Central memory CD4-positive, alpha-beta T cell (primary cell): ENCODE data around the gene TDRD7.
A peak's percentile ranks its signal among the peaks of the same experiment; 100 is the strongest.

Experiments
- DNase-seq: peaks from one replicate; pipeline ENCODE4 v3.0.0; 2022
- total RNA-seq, 3 experiments: gene quantifications; one replicate each; lab custom pipeline; 2026; lab: John Stamatoyannopoulos, UW

TDRD7 gene, protein sequence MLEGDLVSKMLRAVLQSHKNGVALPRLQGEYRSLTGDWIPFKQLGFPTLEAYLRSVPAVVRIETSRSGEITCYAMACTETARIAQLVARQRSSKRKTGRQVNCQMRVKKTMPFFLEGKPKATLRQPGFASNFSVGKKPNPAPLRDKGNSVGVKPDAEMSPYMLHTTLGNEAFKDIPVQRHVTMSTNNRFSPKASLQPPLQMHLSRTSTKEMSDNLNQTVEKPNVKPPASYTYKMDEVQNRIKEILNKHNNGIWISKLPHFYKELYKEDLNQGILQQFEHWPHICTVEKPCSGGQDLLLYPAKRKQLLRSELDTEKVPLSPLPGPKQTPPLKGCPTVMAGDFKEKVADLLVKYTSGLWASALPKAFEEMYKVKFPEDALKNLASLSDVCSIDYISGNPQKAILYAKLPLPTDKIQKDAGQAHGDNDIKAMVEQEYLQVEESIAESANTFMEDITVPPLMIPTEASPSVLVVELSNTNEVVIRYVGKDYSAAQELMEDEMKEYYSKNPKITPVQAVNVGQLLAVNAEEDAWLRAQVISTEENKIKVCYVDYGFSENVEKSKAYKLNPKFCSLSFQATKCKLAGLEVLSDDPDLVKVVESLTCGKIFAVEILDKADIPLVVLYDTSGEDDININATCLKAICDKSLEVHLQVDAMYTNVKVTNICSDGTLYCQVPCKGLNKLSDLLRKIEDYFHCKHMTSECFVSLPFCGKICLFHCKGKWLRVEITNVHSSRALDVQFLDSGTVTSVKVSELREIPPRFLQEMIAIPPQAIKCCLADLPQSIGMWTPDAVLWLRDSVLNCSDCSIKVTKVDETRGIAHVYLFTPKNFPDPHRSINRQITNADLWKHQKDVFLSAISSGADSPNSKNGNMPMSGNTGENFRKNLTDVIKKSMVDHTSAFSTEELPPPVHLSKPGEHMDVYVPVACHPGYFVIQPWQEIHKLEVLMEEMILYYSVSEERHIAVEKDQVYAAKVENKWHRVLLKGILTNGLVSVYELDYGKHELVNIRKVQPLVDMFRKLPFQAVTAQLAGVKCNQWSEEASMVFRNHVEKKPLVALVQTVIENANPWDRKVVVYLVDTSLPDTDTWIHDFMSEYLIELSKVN
- total RNA-seq = 10.8 to 33.0 (median 20.5) reads per million in 3 experiments

GRCh38 chr9:97411789-97412625 lies at the start of gene TDRD7:
Gene TDRD7, plus strand, starts transcription at chr9:97412096. Its CDS starts 16,370 bp downstream, at chr9:97428466.
- DNase-seq = peak; percentile 88

- no peak for DNase-seq
Observed at GRCh38 chr9:97362777-97363545, 48.9 kb upstream of the TDRD7 start.

DNA sequence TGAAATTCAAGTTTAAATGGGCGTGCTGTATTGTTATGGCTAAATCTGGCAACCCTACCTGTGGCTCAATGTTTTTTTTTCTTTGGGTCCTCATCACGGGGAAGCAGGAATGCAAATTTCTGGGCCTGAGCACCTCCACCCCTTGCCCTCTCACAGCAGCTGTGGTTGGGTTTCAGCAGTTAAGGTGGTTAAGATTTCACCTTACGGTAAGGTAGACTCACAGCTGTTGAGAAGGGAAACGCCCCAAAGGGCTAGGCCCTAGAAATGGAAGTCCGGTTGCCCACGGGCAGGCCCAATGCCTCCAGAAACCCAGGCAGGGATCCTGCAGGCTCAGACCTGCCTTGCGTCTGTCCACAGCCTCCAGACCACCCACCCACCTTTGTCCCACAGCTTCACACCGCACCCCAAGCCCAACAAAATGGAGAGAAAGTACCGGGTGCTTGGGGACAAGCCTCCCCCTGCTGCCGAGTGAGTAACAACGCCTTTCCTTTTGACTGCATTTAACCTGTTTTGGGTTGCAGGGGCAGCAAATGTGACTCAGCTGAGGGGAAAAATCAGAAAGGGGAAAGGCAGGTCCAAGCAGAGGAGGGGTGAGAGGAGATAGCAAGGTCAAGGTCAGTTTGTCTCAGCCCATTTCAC lies 48.1 kb upstream of the TDRD7 start:
- no peak for DNase-seq

DNA sequence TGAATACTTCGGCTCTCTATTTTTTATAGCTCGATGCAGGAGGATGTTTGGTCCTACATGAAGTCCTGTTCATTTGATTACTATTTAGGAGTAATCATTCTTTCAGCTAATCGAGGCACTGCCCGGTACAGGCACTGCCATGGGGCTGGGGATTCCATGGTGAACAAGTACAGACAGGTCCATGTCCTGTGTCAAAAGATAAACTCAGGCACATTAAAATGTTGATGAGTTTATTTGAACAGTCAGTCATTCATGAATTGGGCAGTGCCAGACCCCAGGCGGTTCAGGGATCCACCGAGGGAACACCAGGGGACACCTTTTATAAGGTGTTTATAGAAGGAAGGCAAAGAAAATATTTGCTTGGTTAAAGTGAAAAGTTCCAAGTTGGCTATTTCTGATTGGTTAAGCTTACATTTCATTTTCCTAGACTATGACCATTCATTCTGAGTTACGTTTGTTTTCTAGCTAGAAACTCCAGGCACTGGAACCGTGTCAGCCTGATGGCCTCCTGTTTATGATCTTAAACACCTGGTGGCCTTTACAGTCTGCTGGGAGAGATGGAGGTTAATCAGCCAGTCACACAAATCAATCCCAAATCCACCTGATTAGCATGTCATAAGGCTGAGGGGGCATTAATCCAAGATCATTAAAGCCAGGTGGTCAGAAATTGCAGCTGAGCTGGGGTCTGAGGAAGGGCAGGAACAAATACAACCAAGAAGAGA lies 47.0 kb upstream of the TDRD7 start:
- no peak for DNase-seq

- no peak for DNase-seq
Observed at GRCh38 chr9:97365634-97366033, 46.3 kb upstream of the TDRD7 start.

DNA sequence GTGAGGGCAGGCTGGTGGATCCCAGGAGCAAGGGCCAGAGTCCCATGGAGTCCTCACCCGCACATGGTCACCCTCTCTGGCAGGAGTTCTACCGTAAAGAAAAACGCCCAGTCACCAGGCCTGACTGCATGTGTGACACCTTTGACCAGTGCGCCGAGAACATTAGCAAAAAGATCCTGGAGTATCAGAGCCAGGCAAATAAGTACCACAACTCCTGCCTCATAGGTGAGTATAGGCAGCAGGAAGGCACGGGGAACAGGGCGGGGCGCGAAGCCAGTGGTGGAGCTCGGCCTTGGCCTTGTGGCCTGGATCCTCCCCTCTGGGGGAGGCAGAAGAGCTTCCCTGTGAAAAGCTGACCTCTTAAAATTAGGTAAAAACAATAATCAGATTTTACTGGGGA lies 45.4 kb upstream of the TDRD7 start:
- no peak for DNase-seq

DNA sequence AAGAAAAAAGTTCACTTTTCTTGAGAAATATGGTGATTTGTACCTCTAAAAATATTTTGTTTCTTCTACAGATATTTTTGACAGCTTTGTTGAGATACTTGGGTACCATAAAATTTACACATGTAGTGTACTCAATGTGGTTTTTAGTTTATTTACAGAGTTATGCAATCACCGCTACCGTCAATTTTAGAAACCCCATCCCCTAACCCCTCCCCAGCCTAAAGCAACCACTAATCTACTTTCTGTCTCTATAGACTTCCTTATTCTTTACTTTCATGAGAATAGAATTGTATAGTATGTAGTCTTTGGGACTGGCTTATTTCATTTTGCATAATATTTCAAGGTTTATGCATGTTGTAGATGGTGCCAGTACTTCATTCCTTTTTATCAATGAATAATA lies 45.0 kb upstream of the TDRD7 start:
- no peak for DNase-seq

GRCh38 chr9:97367729-97368128 lies 44.2 kb upstream of the TDRD7 start:
- no peak for DNase-seq

GRCh38 chr9:97368964-97369363 lies 42.9 kb upstream of the TDRD7 start:
- no peak for DNase-seq

GRCh38 chr9:97372580-97372979 lies 39.3 kb upstream of the TDRD7 start:
- DNase-seq = no peak

- DNase-seq = no peak
Observed at GRCh38 chr9:97373331-97373730, 38.6 kb upstream of the TDRD7 start.

- no peak for DNase-seq
Observed at GRCh38 chr9:97374811-97375210, 37.1 kb upstream of the TDRD7 start.

- no peak for DNase-seq
Observed at GRCh38 chr9:97376902-97377301, 35.0 kb upstream of the TDRD7 start.

DNA sequence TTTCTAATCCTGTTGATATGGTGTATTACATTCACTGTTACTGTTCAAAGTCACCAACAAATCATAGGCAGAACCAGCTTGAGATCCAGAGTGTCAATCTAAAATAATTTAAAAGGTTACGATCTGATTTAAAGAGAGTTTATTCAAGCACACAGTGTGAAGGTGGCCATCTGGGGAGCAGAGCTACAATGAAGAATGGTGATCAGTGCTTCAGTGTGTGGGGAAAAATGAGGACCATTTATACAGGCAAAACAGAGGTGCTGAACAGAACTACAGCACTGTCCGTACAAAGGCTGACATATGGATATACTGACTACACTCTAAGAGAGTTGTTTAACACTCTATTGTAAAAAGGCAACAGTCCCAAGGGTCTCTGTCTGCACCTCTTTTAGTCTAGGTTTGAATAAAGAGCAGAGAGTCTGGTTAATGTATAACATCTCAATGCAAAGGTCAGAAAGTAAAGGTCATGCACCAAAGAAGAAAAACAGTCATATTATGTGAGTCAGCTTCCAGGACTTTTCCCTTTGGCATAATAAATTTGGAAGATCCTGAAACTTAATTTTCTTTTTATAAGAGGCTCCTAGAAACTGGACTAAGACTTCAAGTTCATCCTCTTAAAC lies 29.7 kb upstream of the TDRD7 start:
- DNase-seq = no peak

- no peak for DNase-seq
Observed at GRCh38 chr9:97384406-97385262, 27.3 kb upstream of the TDRD7 start.

- DNase-seq = no peak
Observed at GRCh38 chr9:97385626-97386264, 26.2 kb upstream of the TDRD7 start.

- DNase-seq = no peak
Observed at GRCh38 chr9:97386265-97386633, 25.6 kb upstream of the TDRD7 start.

- DNase-seq = peak; percentile 44
Observed at GRCh38 chr9:97386733-97387503, 25.0 kb upstream of the TDRD7 start.
